SW480 (cell line): ENCODE results near the gene CFAP410.
"Not testable (repeated sequence)": the region's sequence is repeated elsewhere in the genome, so short reads cannot be mapped to it uniquely, and the experiment has no call there.

Experiments
- DNase-seq: peaks from one replicate; pipeline ENCODE4 v3.0.0-alpha.2; 2016; ENCODE audit warnings: low spot score

Gene CFAP410

GRCh38 chr21:44350773-44351481, 11.7 kb upstream of the CFAP410 start:
- DNase-seq, result no peak

GRCh38 chr21:44349847-44350772, 10.9 kb upstream of the CFAP410 start:
- no peak for DNase-seq

GRCh38 chr21:44349416-44349846, 10.2 kb upstream of the CFAP410 start:
- no peak for DNase-seq

GRCh38 chr21:44348861-44349260, 9.7 kb upstream of the CFAP410 start:
- no peak for DNase-seq

GRCh38 chr21:44347911-44348451, 8.8 kb upstream of the CFAP410 start:
- no peak for DNase-seq

GRCh38 chr21:44345495-44345894, 6.3 kb upstream of the CFAP410 start:
- DNase-seq, result no peak

- DNase-seq, result no peak
Measured at GRCh38 chr21:44344541-44345183, 5.5 kb upstream of the CFAP410 start.

- DNase-seq, result not testable (repeated sequence)
Measured at GRCh38 chr21:44342981-44343380, 3.8 kb upstream of the CFAP410 start.

GRCh38 chr21:44341726-44342458, 2.7 kb upstream of the CFAP410 start:
- not testable (repeated sequence) for DNase-seq

GRCh38 chr21:44337941-44338895, 972 bp downstream of the CFAP410 start:
- peak; percentile 82 for DNase-seq

GRCh38 chr21:44337449-44337848, 1.7 kb downstream of the CFAP410 start:
- DNase-seq, result no peak

GRCh38 chr21:44335266-44336059, 3.7 kb downstream of the CFAP410 start:
- no peak for DNase-seq

- peak; percentile 23 for DNase-seq
Measured at GRCh38 chr21:44334329-44335030, 4.7 kb downstream of the CFAP410 start.

GRCh38 chr21:44333509-44334328, 5.5 kb downstream of the CFAP410 start:
- DNase-seq, result no peak

GRCh38 chr21:44332965-44333364, 6.2 kb downstream of the CFAP410 start:
- no peak for DNase-seq

- no peak for DNase-seq
Measured at GRCh38 chr21:44332383-44332782, 6.8 kb downstream of the CFAP410 start.

GRCh38 chr21:44331650-44332307, 7.4 kb downstream of the CFAP410 start:
- no peak for DNase-seq

GRCh38 chr21:44331209-44331608, 8.0 kb downstream of the CFAP410 start:
- DNase-seq, result no peak
